GM19351 (cell line): ENCODE data around the gene LRRK1.

Source experiments
- ATAC-seq: cut with Tn5 transposase; IDR thresholded peaks from one replicate; pipeline ENCODE4 v1.9.1; 2021; ENCODE audit warnings: mild to moderate bottlenecking, moderate library complexity; ENCODE audit not compliant: unreplicated experiment

The LRRK1 gene, protein sequence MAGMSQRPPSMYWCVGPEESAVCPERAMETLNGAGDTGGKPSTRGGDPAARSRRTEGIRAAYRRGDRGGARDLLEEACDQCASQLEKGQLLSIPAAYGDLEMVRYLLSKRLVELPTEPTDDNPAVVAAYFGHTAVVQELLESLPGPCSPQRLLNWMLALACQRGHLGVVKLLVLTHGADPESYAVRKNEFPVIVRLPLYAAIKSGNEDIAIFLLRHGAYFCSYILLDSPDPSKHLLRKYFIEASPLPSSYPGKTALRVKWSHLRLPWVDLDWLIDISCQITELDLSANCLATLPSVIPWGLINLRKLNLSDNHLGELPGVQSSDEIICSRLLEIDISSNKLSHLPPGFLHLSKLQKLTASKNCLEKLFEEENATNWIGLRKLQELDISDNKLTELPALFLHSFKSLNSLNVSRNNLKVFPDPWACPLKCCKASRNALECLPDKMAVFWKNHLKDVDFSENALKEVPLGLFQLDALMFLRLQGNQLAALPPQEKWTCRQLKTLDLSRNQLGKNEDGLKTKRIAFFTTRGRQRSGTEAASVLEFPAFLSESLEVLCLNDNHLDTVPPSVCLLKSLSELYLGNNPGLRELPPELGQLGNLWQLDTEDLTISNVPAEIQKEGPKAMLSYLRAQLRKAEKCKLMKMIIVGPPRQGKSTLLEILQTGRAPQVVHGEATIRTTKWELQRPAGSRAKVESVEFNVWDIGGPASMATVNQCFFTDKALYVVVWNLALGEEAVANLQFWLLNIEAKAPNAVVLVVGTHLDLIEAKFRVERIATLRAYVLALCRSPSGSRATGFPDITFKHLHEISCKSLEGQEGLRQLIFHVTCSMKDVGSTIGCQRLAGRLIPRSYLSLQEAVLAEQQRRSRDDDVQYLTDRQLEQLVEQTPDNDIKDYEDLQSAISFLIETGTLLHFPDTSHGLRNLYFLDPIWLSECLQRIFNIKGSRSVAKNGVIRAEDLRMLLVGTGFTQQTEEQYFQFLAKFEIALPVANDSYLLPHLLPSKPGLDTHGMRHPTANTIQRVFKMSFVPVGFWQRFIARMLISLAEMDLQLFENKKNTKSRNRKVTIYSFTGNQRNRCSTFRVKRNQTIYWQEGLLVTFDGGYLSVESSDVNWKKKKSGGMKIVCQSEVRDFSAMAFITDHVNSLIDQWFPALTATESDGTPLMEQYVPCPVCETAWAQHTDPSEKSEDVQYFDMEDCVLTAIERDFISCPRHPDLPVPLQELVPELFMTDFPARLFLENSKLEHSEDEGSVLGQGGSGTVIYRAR (N-terminal part only)

DNA sequence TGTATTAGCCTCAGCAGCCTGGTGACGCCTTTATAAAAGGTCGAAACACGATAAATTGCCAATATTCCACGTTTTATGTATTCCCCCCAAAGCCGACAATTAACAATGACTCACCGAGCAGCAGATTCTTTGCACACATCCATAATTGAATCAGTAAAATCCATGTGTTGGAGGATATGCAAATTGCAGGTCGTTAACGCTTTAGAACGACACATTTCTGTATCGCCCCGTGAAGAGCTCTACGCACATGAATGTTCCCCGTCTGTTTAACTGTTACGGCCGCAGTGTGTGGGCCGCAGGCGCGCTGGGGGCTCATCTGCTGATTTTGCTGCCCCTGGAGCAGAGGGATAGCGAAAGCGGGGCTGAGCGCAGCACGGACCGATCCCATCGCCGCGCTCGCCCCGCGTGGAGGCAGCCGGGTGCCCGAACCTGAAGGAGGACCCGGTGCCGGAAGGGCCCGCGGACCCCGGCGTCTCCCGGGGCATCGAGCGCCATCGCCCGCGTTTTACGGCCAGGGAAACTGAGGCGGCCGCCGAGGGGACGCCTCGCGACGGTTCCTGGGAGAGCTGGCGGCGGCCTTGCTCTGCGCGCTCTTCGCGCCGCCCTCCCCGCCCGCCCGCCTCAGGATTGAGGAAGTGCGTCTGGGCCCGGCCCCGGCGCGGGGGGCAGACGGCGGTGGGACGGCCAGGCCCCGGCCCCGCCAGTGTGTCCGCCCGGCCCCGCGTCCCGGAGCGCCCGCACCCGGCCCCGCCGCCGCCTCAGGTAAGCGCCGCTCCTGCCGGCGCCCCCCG, at the start of gene LRRK1:
LRRK1 (plus strand) TSS at position 668 of the 791 bp plus-strand sequence. CDS start 5,276 bp downstream, outside the sequence.
- peak; percentile 21 for ATAC-seq

DNA sequence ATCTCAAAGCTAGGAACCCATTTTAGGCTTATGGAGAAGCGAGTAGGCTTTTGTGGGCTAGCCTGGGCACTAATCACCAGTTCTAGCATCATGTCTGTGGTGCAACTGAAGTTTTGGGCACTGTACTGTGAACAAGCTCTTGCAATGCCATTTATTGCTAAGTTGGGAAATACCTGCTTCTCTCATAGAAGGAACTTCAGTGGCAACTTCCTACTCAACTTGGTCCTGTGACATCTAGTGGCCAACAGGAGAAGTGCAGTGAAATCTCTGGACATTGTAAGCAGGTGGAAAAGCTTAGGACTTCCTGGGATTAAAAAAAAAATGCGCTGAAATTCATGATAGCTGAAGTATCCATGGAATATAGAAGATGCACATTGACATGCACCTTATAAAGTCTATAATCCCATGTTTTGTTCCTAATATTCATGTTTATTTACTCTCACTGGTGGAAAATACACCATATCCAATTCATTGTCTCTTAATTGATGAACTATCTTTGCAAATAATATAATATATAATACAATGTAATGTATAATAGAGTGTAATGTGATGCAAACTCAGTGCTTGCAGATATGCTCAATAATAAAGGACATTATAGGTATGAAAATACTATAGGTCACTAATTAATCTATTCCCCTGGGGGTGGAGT, 46.0 kb upstream of the LRRK1 start:
- peak; percentile 79 for ATAC-seq

DNA sequence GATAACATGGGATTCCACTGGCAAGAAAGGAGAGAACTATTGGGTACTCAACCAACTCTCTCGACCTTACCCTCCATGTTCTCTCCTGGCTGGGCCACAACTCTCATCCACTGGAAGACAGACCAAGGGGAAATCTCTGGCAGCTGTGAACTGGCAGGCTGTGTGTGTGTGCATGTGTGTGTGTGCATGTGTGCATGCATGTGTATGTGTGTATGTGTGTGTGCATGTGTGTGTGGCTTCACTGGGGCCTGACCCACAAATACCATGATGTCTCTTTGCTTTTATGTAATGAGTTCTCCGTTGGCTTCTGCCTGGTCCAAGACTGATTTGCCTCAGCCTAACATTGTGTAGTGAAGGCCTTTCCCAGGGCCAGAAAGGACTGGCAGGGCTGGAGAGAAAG, 43.7 kb upstream of the LRRK1 start:
- no peak for ATAC-seq

DNA sequence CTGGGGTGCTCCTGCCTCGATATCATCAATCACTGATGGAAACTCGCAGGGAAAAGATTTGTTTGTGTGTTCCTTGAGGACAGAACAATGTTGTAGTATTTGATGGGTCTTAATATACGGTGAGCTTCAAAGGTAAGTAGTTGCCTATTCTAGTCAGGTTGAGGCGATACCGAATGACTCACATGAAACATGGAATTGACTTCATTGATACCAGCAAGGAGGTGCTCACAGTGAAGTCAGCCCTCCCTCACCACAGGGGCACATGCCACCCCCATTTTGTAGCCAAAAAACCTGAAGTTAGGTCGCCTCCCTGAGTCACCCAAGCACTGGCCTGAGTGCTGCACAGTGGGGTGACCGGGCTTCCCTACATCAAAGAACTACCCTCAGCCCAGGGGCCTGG, 43.2 kb upstream of the LRRK1 start:
- ATAC-seq, result no peak

DNA sequence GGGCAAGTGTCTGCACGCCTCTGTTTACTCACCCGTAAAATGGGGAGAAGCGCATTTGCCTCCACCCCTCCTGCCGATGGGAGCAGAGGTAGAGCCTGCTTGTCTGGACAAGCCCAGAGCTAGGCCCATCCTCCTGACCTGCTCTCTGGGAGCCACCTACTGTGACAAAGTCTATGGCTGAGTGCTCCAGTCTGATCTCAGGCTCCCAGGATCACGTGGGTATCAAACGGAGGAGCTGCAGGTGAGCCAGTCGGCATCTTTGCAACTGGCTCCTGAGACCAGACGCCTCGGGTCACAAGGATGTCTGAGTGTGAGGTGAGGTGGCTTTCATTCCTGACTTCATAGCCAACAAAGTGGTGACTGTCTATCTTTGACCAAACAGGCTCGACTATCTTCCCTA, 41.6 kb upstream of the LRRK1 start:
- ATAC-seq, result no peak

DNA sequence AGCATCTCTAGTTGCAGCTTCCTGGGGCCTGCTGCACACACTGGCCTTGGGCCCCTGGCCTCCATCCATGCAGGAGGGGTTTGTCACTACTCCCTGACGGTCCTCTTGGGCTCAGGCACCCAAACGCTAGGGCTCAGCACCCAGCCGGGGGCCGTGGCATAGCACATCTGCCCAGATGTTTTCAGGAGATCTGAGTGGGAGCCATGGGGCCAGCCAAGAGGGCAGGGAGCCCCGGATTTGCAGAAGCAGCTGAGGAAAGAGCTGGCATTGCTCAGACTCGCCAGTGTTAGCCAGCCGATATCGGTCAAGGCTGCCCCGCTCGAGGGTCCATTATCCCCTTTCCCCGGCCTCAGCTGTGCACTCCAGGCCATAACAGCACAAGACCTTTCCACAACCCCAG, 41.0 kb upstream of the LRRK1 start:
- no peak for ATAC-seq

DNA sequence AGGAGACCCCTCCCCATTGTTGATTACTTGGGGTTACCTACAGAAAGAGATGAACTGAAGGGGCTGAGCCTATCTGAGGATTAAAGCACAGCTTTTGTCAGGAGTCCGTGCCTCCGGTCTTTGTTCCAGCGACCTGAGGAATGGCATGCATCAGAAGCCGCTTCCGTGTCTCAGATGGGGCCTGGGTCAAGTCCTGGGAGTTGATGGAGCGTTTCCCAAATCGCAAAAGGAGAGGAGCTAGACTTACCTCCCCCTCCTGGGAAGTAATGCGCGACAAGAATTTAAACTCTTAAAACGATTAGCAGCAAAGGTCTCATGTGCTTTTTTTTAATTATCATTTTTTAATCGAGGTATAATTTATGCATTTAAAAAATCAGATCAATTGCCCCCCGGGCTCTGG, 40.5 kb upstream of the LRRK1 start:
- ATAC-seq, result no peak

DNA sequence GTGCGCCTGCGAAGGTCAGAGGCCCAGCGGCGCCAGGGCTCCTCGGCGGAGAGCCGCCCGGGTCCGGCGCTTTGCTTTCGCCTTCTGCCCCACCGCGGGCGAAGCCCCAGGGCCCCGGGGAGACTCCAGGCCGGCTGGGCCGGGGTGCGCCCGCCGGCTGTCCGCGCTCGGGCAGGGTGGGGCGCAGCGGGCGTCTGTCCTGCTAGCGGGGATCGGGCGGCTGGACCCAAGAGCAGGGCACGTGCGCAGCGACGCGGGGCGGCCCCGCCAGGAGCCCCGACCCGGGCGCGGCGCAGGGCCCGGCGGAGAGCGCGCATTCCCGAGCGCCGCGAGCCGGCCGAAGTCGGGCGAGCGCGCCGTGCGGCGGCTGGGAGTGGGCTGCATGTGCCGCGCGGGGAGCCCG, 40.1 kb upstream of the LRRK1 start:
- peak; percentile 39 for ATAC-seq

DNA sequence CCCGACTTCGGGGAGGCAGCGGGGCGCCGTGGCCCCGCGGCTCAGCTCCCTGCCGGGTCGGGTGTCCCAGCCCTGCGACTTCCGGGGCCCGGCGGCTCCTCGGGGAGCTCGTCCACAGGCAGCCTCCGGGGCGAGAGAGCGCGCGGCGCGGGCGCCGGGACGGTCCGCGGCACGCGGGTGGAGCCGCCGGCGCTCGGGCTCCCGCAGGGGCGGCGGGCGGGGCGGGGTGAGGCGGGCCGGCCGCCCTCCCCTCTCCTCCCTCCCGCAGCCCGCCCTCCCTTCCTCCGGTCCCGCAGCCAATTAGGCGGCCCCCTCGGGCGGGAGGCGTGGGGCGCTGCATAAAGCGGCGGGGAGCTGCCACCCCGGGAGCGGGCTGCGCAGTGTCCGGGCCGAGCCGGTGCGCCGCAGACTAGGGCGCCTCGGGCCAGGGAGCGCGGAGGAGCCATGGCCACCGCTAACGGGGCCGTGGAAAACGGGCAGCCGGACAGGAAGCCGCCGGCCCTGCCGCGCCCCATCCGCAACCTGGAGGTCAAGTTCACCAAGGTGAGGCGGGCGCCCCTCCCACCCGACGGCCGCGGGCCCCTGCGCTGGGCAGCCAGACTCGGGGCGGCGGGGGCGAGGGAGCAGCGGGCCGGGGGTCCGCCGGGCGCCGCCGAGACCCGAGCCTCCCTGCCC, 39.6 kb upstream of the LRRK1 start, which contains the start of gene ALDH1A3:
ALDH1A3 (plus strand) TSS at position 368 of the 675 bp plus-strand sequence; CDS start at position 445, 77 bp downstream.
- ATAC-seq, result peak; percentile 62

DNA sequence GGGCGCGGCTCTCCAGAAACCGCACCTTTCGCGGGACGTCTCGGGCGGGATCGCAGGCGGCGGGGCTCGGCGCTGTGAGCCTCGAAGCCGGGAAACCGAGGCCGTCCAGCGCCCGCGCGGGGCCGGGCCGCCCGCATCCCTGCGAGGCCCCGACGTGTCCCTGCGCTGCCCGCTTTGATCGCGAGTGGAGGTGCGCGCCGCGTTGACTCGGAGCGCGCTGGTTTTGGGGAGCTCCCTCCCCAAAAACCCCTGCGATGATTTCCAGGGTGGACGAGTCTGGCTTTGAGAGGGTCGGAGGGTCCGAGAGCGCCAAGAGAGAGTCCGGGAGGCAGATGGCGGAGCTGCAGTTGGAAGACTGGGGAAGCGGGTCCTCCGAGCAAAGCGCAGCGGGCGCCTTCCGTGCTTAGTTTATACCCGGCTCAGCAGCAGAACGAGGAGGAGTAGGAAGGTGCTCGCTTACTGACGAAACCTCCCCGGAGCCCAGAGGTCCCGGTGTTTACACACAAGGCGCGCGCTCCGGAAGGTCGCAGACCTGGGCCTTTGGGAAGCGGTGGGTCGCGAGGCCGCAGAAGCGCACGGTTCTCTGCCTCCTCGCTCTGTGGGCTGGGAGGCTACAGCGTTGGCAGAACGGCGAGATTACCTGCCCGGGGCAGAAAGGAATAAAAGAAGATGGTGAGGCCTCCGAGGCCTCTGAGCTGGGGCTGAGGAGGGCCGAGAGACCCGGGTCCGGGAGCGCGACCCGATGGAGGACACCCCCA, 38.8 kb upstream of the LRRK1 start:
- no peak for ATAC-seq

DNA sequence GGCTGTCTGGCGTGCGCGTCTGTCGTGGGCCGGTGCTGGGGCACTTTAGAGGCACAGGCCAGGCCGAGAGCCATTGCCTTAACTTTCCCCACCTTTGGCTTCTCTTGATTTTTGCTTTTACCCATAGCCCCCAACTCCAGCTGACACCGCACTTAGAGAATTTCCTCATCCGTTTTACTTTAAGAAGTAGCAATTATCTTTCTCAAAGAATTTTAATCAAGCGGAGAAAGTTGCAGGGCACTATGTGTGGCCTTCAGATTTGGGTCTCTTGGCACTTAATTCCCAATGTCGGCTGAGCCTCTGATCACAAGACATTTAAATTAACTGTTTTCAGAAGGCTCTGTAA, 38.3 kb upstream of the LRRK1 start:
- no peak for ATAC-seq

DNA sequence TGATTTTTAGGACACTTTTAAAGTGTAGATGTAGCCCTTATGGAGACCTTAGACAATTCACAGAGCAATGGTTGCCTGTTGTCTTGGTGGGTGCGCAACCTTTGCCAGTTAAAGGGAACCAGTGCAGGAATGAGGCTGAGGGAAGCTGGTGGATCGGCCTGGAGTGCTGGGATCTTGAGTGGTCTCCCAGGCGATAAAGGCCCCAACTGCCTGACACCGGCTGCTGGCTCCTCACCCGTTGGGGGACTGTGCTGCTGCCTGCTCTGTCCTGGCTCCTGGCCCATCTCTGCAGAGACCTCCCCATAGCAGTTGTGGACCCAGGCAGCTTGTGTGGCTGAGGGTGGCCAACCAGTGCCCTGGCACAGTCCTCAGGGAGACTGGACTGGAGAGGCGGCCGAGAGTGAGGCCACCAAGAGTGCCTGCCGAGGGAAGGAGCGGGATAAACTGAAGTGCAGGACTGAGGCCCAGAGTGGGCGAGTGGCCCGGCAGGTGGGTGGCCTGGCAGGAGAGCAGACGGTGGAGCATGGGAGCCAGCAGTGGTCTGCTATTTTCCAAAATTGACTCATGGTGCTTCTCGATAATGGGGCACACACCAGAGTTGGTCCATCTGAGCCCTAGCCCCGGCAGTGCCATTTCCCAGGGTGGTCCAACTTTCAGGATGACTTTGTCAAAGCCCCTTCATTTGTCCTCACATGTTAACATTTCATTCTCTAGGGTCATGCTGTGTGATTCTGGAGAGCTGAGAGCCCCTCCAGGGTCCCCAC, 37.4 kb upstream of the LRRK1 start:
- ATAC-seq, result no peak

DNA sequence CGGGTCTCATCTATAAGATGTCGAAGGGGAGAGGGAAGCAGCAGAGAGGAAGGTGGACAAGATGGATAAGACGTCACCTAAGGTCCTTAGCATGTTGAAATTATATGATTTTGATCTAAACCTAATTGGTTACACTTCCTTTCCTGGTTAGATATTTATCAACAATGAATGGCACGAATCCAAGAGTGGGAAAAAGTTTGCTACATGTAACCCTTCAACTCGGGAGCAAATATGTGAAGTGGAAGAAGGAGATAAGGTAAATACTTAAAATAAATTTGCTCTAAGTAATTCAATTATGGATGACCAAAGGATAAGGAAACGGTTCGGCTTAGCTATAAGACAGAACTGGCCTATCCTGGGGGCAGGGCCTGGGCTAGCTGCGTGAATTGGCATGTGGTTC, 34.0 kb upstream of the LRRK1 start:
- ATAC-seq, result no peak

DNA sequence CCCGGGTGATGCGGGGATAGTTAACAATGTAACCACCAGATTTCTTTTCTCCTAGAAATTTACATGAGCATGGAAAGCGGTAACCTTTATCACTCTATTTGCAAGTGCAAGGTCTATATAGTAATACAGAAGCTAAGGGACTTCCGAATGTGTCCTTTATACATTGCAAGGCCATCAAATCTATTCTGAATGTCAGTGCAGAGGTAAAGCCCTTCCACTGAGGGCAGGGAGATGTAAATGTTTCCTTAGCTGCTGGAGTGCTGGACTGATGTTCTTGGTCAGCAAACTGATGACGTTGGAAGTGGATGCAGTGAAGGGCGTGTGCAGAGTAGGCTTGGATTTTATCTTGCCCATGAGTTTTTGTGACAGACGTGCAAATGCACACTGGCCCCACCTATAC, 33.3 kb upstream of the LRRK1 start:
- no peak for ATAC-seq

DNA sequence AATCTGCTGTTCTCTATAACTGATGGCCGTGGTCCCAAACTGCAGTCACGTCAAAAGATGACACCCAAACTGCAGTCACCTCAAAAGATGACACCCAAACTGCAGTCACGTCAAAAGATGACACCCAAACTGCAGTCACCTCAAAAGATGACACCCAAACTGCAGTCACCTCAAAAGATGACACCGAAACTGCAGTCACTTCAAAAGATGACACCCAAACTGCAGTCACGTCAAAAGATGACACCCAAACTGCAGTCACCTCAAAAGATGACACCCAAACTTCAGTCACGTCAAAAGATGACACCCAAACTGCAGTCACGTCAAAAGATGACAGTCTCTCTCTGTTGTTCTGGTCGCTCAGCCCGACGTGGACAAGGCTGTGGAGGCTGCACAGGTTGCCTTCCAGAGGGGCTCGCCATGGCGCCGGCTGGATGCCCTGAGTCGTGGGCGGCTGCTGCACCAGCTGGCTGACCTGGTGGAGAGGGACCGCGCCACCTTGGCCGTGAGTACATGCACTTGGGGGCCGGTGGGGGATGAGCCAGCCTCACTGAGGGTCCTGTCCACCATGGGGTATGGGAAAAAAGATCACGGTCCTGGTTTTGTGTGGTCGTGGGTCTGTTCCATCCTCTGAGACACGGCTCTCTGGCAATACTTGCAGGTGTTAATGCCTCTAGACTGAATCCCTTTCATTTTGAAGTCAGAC, 31.8 kb upstream of the LRRK1 start:
- no peak for ATAC-seq

DNA sequence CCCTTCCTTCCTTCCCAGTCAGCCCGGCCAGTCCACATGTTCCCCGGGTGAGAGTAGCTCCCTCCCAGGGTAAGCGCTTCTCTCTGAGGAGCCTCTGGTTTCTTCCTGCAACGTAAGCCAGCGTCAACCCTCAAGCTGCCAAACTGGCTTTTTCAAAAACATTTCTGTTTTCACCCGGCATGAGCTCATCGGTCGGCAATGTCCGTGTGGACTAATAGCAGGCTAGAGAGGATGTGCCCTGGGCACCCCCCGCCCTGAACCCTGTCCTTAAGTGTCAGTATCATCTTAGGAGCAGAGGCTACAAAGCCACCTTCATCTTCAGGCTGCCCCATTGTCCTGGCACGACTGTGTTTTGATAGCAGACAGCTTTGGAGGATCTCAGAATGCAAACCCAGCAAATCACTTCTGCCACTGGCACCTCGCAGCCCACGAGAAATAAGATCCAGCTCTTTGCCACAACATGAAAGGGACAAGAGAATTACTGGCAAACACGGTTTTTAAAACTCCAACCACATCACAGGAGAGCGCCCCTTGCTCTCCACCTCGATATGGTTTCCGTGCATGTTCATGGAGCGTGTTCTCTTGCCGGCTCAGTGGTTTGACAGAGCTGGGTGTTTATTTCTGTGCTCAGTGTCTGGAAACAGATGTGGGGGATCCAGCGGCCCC, 29.6 kb upstream of the LRRK1 start:
- no peak for ATAC-seq
